ENCODE measurements around the gene TRIO.

Gene TRIO

GRCh38 chr5:14429101-14430050, 286.2 kb downstream of the TRIO start:
- no peaks in the 10 kb centered on the region for H3K79me1 ChIP-seq (ENCODE audit: low read depth, low read length)
- H3K27ac ChIP-seq (replicated peaks; ENCODE audit: low read length) = peak overlapping the region; percentile 40
- DNase-seq (ENCODE audit: low spot score) = no peak

GRCh38 chr5:14431534-14431933, 288.4 kb downstream of the TRIO start:
- no peak overlapping the region for H3K9ac ChIP-seq (ENCODE audit: low read depth, low read length, poor library complexity)
- no peak overlapping the region for H2AK5ac ChIP-seq (ENCODE audit: low read depth, low read length)
- no CpG with 5 or more reads among the region's 1 CpG for WGBS, 2 donors (ENCODE audit: extremely low coverage in 2 of 2, insufficient read length in 2 of 2, insufficient replicate concordance in 1 of 2)
- no peak overlapping the region for H3K4me3 ChIP-seq (ENCODE audit: low read length in 2 of 2)
- no peak overlapping the region for H3K4me2 ChIP-seq (ENCODE audit: insufficient read depth, low read length, poor library complexity, severe bottlenecking)
- peaks cover 2 to 17% of the 10 kb centered on the region in 2 donors for H3K4me1 ChIP-seq (ENCODE audit: control insufficient read depth in 2 of 2, insufficient read depth in 1 of 2, low read depth in 1 of 2, low read length in 2 of 2)
- no peak overlapping the region for H2BK120ac ChIP-seq (ENCODE audit: low read depth, low read length)
- no peak overlapping the region for H4K91ac ChIP-seq (ENCODE audit: low read depth, low read length, poor library complexity)
- no peak overlapping the region for H3K18ac ChIP-seq (ENCODE audit: low read length)
- H3K23ac ChIP-seq (ENCODE audit: low read depth, low read length, poor library complexity) = no peak overlapping the region
- H4K8ac ChIP-seq (ENCODE audit: low read depth, low read length) = no peak overlapping the region
- no peaks in the 10 kb centered on the region for H3K27me3 ChIP-seq (ENCODE audit: control insufficient read depth in 3 of 3, insufficient read depth in 3 of 3, low read depth in 1 of 3, low read length in 3 of 3)
- no peak overlapping the region for H2BK12ac ChIP-seq (ENCODE audit: low read length)
- H3K36me3 ChIP-seq (replicated peaks in 1 of 2; ENCODE audit: control insufficient read depth in 2 of 2, insufficient read depth in 2 of 2, low read length in 2 of 2) = peaks cover 5 to 55% of the 10 kb centered on the region in 2 donors
- no peak overlapping the region for H2BK15ac ChIP-seq (ENCODE audit: low read length)
- peaks cover 5 to 15% of the 10 kb centered on the region in 2 donors for H3K9me3 ChIP-seq (replicated peaks in 1 of 2; ENCODE audit: control insufficient read depth in 2 of 2, insufficient read depth in 1 of 2, low read depth in 1 of 2, low read length in 2 of 2)
- DNase-seq (ENCODE audit: low spot score) = no peak
- H2BK5ac ChIP-seq (ENCODE audit: low read length) = no peak overlapping the region
- H3K14ac ChIP-seq (ENCODE audit: low read length) = no peak overlapping the region
- H3K27ac ChIP-seq (replicated peaks; ENCODE audit: low read length) = no peak overlapping the region
- no peak overlapping the region for H2AFZ ChIP-seq (ENCODE audit: low read length)
- H3K4ac ChIP-seq (ENCODE audit: low read length) = no peak overlapping the region
- no peaks in the 10 kb centered on the region for H3K79me1 ChIP-seq (ENCODE audit: low read depth, low read length)

More at GRCh38 chr5:14429101-14430050, 286.2 kb downstream of the TRIO start:
- no peak overlapping the region for H3K4ac ChIP-seq (ENCODE audit: low read length)
- H3K36me3 ChIP-seq (replicated peaks in 1 of 2; ENCODE audit: control insufficient read depth in 2 of 2, insufficient read depth in 2 of 2, low read length in 2 of 2) = peaks cover 0 to 58% of the 10 kb centered on the region in 2 donors
- H2BK120ac ChIP-seq (ENCODE audit: low read depth, low read length) = no peak overlapping the region
- H4K91ac ChIP-seq (ENCODE audit: low read depth, low read length, poor library complexity) = no peak overlapping the region
- H3K18ac ChIP-seq (ENCODE audit: low read length) = no peak overlapping the region
- H2BK12ac ChIP-seq (ENCODE audit: low read length) = no peak overlapping the region
- H2AFZ ChIP-seq (ENCODE audit: low read length) = no peak overlapping the region
- H3K4me3 ChIP-seq (ENCODE audit: low read length in 2 of 2) = no peak overlapping the region
- H3K9ac ChIP-seq (ENCODE audit: low read depth, low read length, poor library complexity) = no peak overlapping the region
- no peak overlapping the region for H2BK5ac ChIP-seq (ENCODE audit: low read length)
- no peak overlapping the region for H2AK5ac ChIP-seq (ENCODE audit: low read depth, low read length)
- H3K27me3 ChIP-seq (ENCODE audit: control insufficient read depth in 3 of 3, insufficient read depth in 3 of 3, low read depth in 1 of 3, low read length in 3 of 3) = no peaks in the 10 kb centered on the region
- H3K23ac ChIP-seq (ENCODE audit: low read depth, low read length, poor library complexity) = no peak overlapping the region
- H3K4me1 ChIP-seq (ENCODE audit: control insufficient read depth in 2 of 2, insufficient read depth in 1 of 2, low read depth in 1 of 2, low read length in 2 of 2) = peaks cover 2 to 30% of the 10 kb centered on the region in 2 donors
- H3K4me2 ChIP-seq (ENCODE audit: insufficient read depth, low read length, poor library complexity, severe bottlenecking) = no peak overlapping the region
- H3K14ac ChIP-seq (ENCODE audit: low read length) = no peak overlapping the region
- no peak overlapping the region for H2BK15ac ChIP-seq (ENCODE audit: low read length)
- H3K9me3 ChIP-seq (replicated peaks in 1 of 2; ENCODE audit: control insufficient read depth in 2 of 2, insufficient read depth in 1 of 2, low read depth in 1 of 2, low read length in 2 of 2) = no peaks in the 10 kb centered on the region
- H4K8ac ChIP-seq (ENCODE audit: low read depth, low read length) = no peak overlapping the region
- WGBS, 2 donors (ENCODE audit: extremely low coverage in 2 of 2, insufficient read length in 2 of 2, insufficient replicate concordance in 1 of 2) = no CpG with 5 or more reads among the region's 13 CpGs

- H2AK5ac ChIP-seq (ENCODE audit: low read depth, low read length) = no peak overlapping the region
- no peak overlapping the region for H3K9ac ChIP-seq (ENCODE audit: low read depth, low read length, poor library complexity)
- H4K91ac ChIP-seq (ENCODE audit: low read depth, low read length, poor library complexity) = no peak overlapping the region
- H3K36me3 ChIP-seq (replicated peaks in 1 of 2; ENCODE audit: control insufficient read depth in 2 of 2, insufficient read depth in 2 of 2, low read length in 2 of 2) = peaks cover 5 to 41% of the 10 kb centered on the region in 2 donors
- no peaks in the 10 kb centered on the region for H3K27me3 ChIP-seq (ENCODE audit: control insufficient read depth in 3 of 3, insufficient read depth in 3 of 3, low read depth in 1 of 3, low read length in 3 of 3)
- H2AFZ ChIP-seq (ENCODE audit: low read length) = no peak overlapping the region
- no peak overlapping the region for H3K18ac ChIP-seq (ENCODE audit: low read length)
- no peak for DNase-seq (ENCODE audit: low spot score)
- no peaks in the 10 kb centered on the region for H3K79me1 ChIP-seq (ENCODE audit: low read depth, low read length)
- no CpG with 5 or more reads among the region's 8 CpGs for WGBS, 2 donors (ENCODE audit: extremely low coverage in 2 of 2, insufficient read length in 2 of 2, insufficient replicate concordance in 1 of 2)
- peaks cover 2 to 18% of the 10 kb centered on the region in 2 donors for H3K4me1 ChIP-seq (ENCODE audit: control insufficient read depth in 2 of 2, insufficient read depth in 1 of 2, low read depth in 1 of 2, low read length in 2 of 2)
- H3K4me2 ChIP-seq (ENCODE audit: insufficient read depth, low read length, poor library complexity, severe bottlenecking) = no peak overlapping the region
- H3K9me3 ChIP-seq (replicated peaks in 1 of 2; ENCODE audit: control insufficient read depth in 2 of 2, insufficient read depth in 1 of 2, low read depth in 1 of 2, low read length in 2 of 2) = peaks cover 5 to 15% of the 10 kb centered on the region in 2 donors
- H4K8ac ChIP-seq (ENCODE audit: low read depth, low read length) = no peak overlapping the region
- H3K27ac ChIP-seq (replicated peaks; ENCODE audit: low read length) = peak overlapping the region; percentile 36
- H2BK120ac ChIP-seq (ENCODE audit: low read depth, low read length) = no peak overlapping the region
- no peak overlapping the region for H2BK12ac ChIP-seq (ENCODE audit: low read length)
- H2BK5ac ChIP-seq (ENCODE audit: low read length) = no peak overlapping the region
- no peak overlapping the region for H2BK15ac ChIP-seq (ENCODE audit: low read length)
- no peak overlapping the region for H3K4me3 ChIP-seq (ENCODE audit: low read length in 2 of 2)
- no peak overlapping the region for H3K23ac ChIP-seq (ENCODE audit: low read depth, low read length, poor library complexity)
- no peak overlapping the region for H3K14ac ChIP-seq (ENCODE audit: low read length)
- H3K4ac ChIP-seq (ENCODE audit: low read length) = no peak overlapping the region
These were observed 289.9 kb downstream of the TRIO start for GRCh38 chr5:14432931-14433589.

GRCh38 chr5:14435481-14435880, 292.3 kb downstream of the TRIO start:
- Histone ChIP-seq H4K91ac (ENCODE audit: low read depth, low read length, poor library complexity) (no peak overlapping the region), H3K14ac (ENCODE audit: low read length) (no peak overlapping the region), H3K18ac (ENCODE audit: low read length) (no peak overlapping the region), H2AFZ (ENCODE audit: low read length) (no peak overlapping the region), H2BK15ac (ENCODE audit: low read length) (no peak overlapping the region), H3K27me3 (ENCODE audit: control insufficient read depth in 3 of 3, insufficient read depth in 3 of 3, low read depth in 1 of 3, low read length in 3 of 3) (no peaks in the 10 kb centered on the region), H3K9me3 (replicated peaks in 1 of 2; ENCODE audit: control insufficient read depth in 2 of 2, insufficient read depth in 1 of 2, low read depth in 1 of 2, low read length in 2 of 2) (peaks cover 5 to 15% of the 10 kb centered on the region in 2 donors), H3K4me2 (ENCODE audit: insufficient read depth, low read length, poor library complexity, severe bottlenecking) (no peak overlapping the region), H3K23ac (ENCODE audit: low read depth, low read length, poor library complexity) (no peak overlapping the region), H2BK120ac (ENCODE audit: low read depth, low read length) (no peak overlapping the region), H3K79me1 (ENCODE audit: low read depth, low read length) (no peaks in the 10 kb centered on the region), H4K8ac (ENCODE audit: low read depth, low read length) (no peak overlapping the region), H3K4me3 (ENCODE audit: low read length in 2 of 2) (no peak overlapping the region), H2BK12ac (ENCODE audit: low read length) (no peak overlapping the region), H3K27ac (replicated peaks; ENCODE audit: low read length) (no peak overlapping the region), H3K4me1 (ENCODE audit: control insufficient read depth in 2 of 2, insufficient read depth in 1 of 2, low read depth in 1 of 2, low read length in 2 of 2) (peaks cover 8 to 14% of the 10 kb centered on the region in 2 donors), H2AK5ac (ENCODE audit: low read depth, low read length) (no peak overlapping the region), H3K9ac (ENCODE audit: low read depth, low read length, poor library complexity) (no peak overlapping the region), H2BK5ac (ENCODE audit: low read length) (no peak overlapping the region), H3K36me3 (replicated peaks in 1 of 2; ENCODE audit: control insufficient read depth in 2 of 2, insufficient read depth in 2 of 2, low read length in 2 of 2) (peaks cover 5 to 30% of the 10 kb centered on the region in 2 donors), H3K4ac (ENCODE audit: low read length) (no peak overlapping the region)
- WGBS, 2 donors (ENCODE audit: extremely low coverage in 2 of 2, insufficient read length in 2 of 2, insufficient replicate concordance in 1 of 2) = no CpG with 5 or more reads among the region's 2 CpGs
- DNase-seq (ENCODE audit: low spot score) = no peak

Data from neuronal stem cell (in vitro differentiated cells).